SK-N-SH (cell line): ENCODE data around the gene CCNF. TPM values are rescaled to one million over a fixed set of nuclear protein-coding genes. Genes with fewer than 3 reads are reported as not detected.

Source experiments
- CTCF ChIA-PET: fragments of 300-600, 350-600 bp; formaldehyde crosslinking; extraction: SDS; loops from one replicate; lab custom pipeline; 2021; lab: Yijun Ruan, JAX
- POLR2A ChIA-PET: fragments of 350-600 bp; sonication (Branson Sonifier 250); formaldehyde crosslinking; extraction: SDS; loops from one replicate; lab custom pipeline; 2020; ENCODE audit warnings: antibody characterized with exemption, inconsistent platforms; lab: Yijun Ruan, JAX
- DNase-seq: peaks from one replicate; pipeline ENCODE4 v3.0.0; 2012
- H2AFZ ChIP-seq: fragments of 200-600 bp; sonication (generic); 2 replicates; pipeline ENCODE4 v1.8.1; 2016; ENCODE audit warnings: antibody characterized with exemption, mild to moderate bottlenecking, low read depth
- H3F3A ChIP-seq: fragments of 200-600 bp; sonication (generic); replicated peaks from 2 replicates; pipeline ENCODE3; 2016; ENCODE audit warnings: antibody characterized with exemption, mild to moderate bottlenecking; ENCODE audit not compliant: insufficient read depth
- H3K27ac ChIP-seq, 2 experiments: fragments of 200-500 bp in 1 of 2; fragments of 200-600 bp in 1 of 2; sonication (Bioruptor generic) in 1 of 2; sonication (generic), shearing (Covaris generic) in 1 of 2; 2 replicates each; pipeline versions ENCODE4 v1.5.1 to v1.6.1; 2014 to 2016; ENCODE audit warnings: low read depth in 2 of 2, inconsistent platforms in 1 of 2, low read length in 1 of 2, mild to moderate bottlenecking in 1 of 2, mixed read lengths in 1 of 2
- H3K27me3 ChIP-seq: fragments of 200-600 bp; sonication (generic), shearing (Covaris generic); 2 replicates; pipeline ENCODE4 v1.6.1; 2016; ENCODE audit warnings: mixed run types; ENCODE audit not compliant: insufficient read depth
- H3K36me3 ChIP-seq, 2 experiments: fragments of 200-500 bp in 1 of 2; fragments of 200-600 bp in 1 of 2; sonication (Bioruptor generic) in 1 of 2; sonication (generic) in 1 of 2; replicated peaks in 1 of 2; 2 replicates each; pipeline versions ENCODE3 to v1.5.1; 2014 to 2016; ENCODE audit warnings: low read length in 1 of 2, mild to moderate bottlenecking in 1 of 2; ENCODE audit not compliant: insufficient read depth in 2 of 2, control insufficient read depth in 1 of 2
- H3K4me1 ChIP-seq, 2 experiments: fragments of 200-500 bp in 1 of 2; fragments of 200-600 bp in 1 of 2; sonication (Bioruptor generic) in 1 of 2; sonication (generic), shearing (Covaris generic) in 1 of 2; 2 replicates each; pipeline versions ENCODE4 v1.5.1 to v1.6.1; 2014 to 2016; ENCODE audit warnings: low read depth in 1 of 2, low read length in 1 of 2, mixed run types in 1 of 2; ENCODE audit not compliant: insufficient read depth in 2 of 2, control insufficient read depth in 1 of 2
- H3K4me2 ChIP-seq: fragments of 200-600 bp; sonication (generic), shearing (Covaris generic); 2 replicates; pipeline ENCODE4 v1.6.1; 2017; ENCODE audit warnings: mixed run types
- H3K4me3 ChIP-seq, 2 experiments: fragments of 200-500 bp in 1 of 2; fragments of 200-600 bp in 1 of 2; sonication (Bioruptor generic) in 1 of 2; sonication (generic), shearing (Covaris generic) in 1 of 2; 2 replicates each; pipeline versions ENCODE4 v1.5.1 to v1.8.1; 2014 to 2016; ENCODE audit warnings: low read depth in 2 of 2, inconsistent platforms in 1 of 2, low read length in 1 of 2, mild to moderate bottlenecking in 1 of 2, mixed read lengths in 1 of 2, moderate library complexity in 1 of 2
- H3K79me2 ChIP-seq: fragments of 200-600 bp; sonication (generic); 2 replicates; pipeline ENCODE4 v1.8.1; 2017; ENCODE audit warnings: mild to moderate bottlenecking; ENCODE audit not compliant: insufficient read depth
- H3K9ac ChIP-seq: fragments of 200-600 bp; sonication (generic); 2 replicates; pipeline ENCODE4 v1.6.1; 2017; ENCODE audit warnings: mixed run types
- H3K9me2 ChIP-seq: fragments of 200-600 bp; sonication (generic); 2 replicates; pipeline ENCODE4 v1.6.1; 2017; ENCODE audit warnings: mixed run types
- H3K9me3 ChIP-seq: fragments of 200-600 bp; sonication (generic); 2 replicates; pipeline ENCODE4 v1.6.1; 2017; ENCODE audit warnings: mixed run types, mild to moderate bottlenecking, moderate library complexity
- H4K20me1 ChIP-seq: fragments of 200-600 bp; sonication (generic); 2 replicates; pipeline ENCODE4 v1.6.1; 2017; ENCODE audit warnings: mild to moderate bottlenecking, mixed run types; ENCODE audit not compliant: insufficient read depth
- EP300 ChIP-seq, 2 experiments: IDR thresholded peaks; 2 replicates each; pipeline versions ENCODE4 v1.4.0 to v1.6.1; 2012; ENCODE audit warnings: borderline replicate concordance in 1 of 2, low read depth in 1 of 2, low read length in 1 of 2
- GABPA ChIP-seq: IDR thresholded peaks from 2 replicates; pipeline ENCODE4 v1.4.0; 2012; ENCODE audit warnings: low read depth, mild to moderate bottlenecking
- GATA2 ChIP-seq: sonication (generic); formaldehyde crosslinking; IDR thresholded peaks from 2 replicates; pipeline ENCODE4 v1.5.0; 2020; ENCODE audit warnings: mild to moderate bottlenecking, missing genetic modification reagents
- POLR2AphosphoS5 ChIP-seq: IDR thresholded peaks from 2 replicates; pipeline ENCODE4 v1.6.1; 2012; ENCODE audit warnings: low read depth, low read length
- RFX5 ChIP-seq: IDR thresholded peaks from 2 replicates; pipeline ENCODE4 v1.6.1; 2012; ENCODE audit warnings: mild to moderate bottlenecking, improper control_type of control experiment, low read length
- TEAD4 ChIP-seq: IDR thresholded peaks from 2 replicates; pipeline ENCODE4 v1.4.0; 2012; ENCODE audit warnings: mild to moderate bottlenecking, borderline replicate concordance; ENCODE audit not compliant: insufficient read depth
- USF1 ChIP-seq: IDR thresholded peaks from 2 replicates; pipeline ENCODE4 v1.4.0; 2012; ENCODE audit warnings: low read depth, borderline replicate concordance
- WGBS: methylation state at CpG from one replicate; pipeline ENCODE4 v1.1.6; 2017; ENCODE audit warnings: low lambda C conversion rate; 5-methylcytosine and 5-hydroxymethylcytosine counted together
- polyA plus RNA-seq, 3 experiments: library from polyadenylated mRNA; depleted of rRNA; stranded (reverse); fragments of >200 nt; gene quantifications; 2 replicates each; pipeline ENCODE4 v1.2.3, GENCODE V29; 2012
- TF ChIP-seq, protein P1 (sequence below): IDR thresholded peaks from 2 replicates; pipeline ENCODE4 v1.4.0; 2012; ENCODE audit warnings: low read depth
- TF ChIP-seq, protein P2 (sequence below): fragments of 200-600 bp; sonication (generic); IDR thresholded peaks from 2 replicates; pipeline ENCODE4 v1.6.1; 2017; ENCODE audit warnings: antibody characterized with exemption, mild to moderate bottlenecking, moderate library complexity
- TF ChIP-seq, protein P3 (sequence below): IDR thresholded peaks from 2 replicates; pipeline ENCODE4; 2012

CCNF gene
- polyA plus RNA-seq, 1 of the 3 experiments (the other 2 are of a cell fraction): 4.6 TPM

DNA sequence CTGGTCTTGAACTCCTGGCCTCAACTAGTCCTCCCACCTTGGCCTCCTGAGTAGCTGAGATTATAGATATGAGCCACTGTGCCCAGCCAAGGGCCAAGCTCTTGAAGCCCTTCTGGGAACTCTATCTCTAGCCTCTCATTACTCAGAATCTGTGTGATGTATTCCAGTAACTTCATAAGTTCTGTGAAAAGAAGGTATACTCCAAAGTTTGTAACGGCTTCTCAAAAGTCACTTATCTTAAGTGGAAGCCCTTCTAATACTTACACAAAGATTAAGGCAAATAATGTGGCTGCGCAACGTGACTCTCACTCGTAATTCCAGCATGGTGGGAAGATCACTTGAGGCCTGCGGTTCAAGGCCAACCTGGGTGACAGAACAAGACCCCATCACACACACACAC, 65.4 kb downstream of the CCNF start (continued):
- TF ChIP-seq GATA2: no peak

GRCh38 chr16:2495041-2495440, 65.8 kb downstream of the CCNF start:
- ChIA-PET POLR2A (no interaction called here), CTCF (interaction anchor here (1.4 kb wide), 1 partner anchor 22 kb away, joined by 3 read pairs; no protein-coding TSS in a partner anchor)
- WGBS: 98% methylated on average over 5 of the region's 5 CpGs

More at GRCh38 chr16:2495041-2495440, 65.8 kb downstream of the CCNF start:
- no peak for DNase-seq
- no peaks in the 10 kb centered on the region for H3K9me3 ChIP-seq
- no peak overlapping the region for H3K27ac ChIP-seq
- no peak overlapping the region for H2AFZ ChIP-seq
- H3K4me3 ChIP-seq: no peak overlapping the region
- no peak overlapping the region for H3K9ac ChIP-seq
- H3K9me2 ChIP-seq: no peaks in the 10 kb centered on the region
- no peaks in the 10 kb centered on the region for H3K27me3 ChIP-seq
- H4K20me1 ChIP-seq: no peaks in the 10 kb centered on the region
- TF ChIP-seq TEAD4 (no peak), USF1 (no peak), GABPA (no peak), GATA2 (no peak), POLR2AphosphoS5 (no peak), EP300 (IDR thresholded peaks at IDR 0.05; ENCODE audit: borderline replicate concordance in 1 of 2, low read depth in 1 of 2, low read length in 1 of 2) (no peak), RFX5 (no peak)
- TF ChIP-seq, protein P1, sequence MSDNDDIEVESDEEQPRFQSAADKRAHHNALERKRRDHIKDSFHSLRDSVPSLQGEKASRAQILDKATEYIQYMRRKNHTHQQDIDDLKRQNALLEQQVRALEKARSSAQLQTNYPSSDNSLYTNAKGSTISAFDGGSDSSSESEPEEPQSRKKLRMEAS: no peak
- TF ChIP-seq, protein P2, sequence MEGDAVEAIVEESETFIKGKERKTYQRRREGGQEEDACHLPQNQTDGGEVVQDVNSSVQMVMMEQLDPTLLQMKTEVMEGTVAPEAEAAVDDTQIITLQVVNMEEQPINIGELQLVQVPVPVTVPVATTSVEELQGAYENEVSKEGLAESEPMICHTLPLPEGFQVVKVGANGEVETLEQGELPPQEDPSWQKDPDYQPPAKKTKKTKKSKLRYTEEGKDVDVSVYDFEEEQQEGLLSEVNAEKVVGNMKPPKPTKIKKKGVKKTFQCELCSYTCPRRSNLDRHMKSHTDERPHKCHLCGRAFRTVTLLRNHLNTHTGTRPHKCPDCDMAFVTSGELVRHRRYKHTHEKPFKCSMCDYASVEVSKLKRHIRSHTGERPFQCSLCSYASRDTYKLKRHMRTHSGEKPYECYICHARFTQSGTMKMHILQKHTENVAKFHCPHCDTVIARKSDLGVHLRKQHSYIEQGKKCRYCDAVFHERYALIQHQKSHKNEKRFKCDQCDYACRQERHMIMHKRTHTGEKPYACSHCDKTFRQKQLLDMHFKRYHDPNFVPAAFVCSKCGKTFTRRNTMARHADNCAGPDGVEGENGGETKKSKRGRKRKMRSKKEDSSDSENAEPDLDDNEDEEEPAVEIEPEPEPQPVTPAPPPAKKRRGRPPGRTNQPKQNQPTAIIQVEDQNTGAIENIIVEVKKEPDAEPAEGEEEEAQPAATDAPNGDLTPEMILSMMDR: no peak
- TF ChIP-seq, protein P3, sequence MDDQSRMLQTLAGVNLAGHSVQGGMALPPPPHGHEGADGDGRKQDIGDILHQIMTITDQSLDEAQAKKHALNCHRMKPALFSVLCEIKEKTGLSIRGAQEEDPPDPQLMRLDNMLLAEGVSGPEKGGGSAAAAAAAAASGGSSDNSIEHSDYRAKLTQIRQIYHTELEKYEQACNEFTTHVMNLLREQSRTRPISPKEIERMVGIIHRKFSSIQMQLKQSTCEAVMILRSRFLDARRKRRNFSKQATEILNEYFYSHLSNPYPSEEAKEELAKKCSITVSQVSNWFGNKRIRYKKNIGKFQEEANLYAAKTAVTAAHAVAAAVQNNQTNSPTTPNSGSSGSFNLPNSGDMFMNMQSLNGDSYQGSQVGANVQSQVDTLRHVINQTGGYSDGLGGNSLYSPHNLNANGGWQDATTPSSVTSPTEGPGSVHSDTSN: no peak
- no peak overlapping the region for H3K4me2 ChIP-seq
- peaks cover 0 to 16% of the 10 kb centered on the region in 2 experiments for H3K36me3 ChIP-seq
- peaks cover 0 to 17% of the 10 kb centered on the region in 2 experiments; a peak in 1 of 4 replicates for H3K4me1 ChIP-seq
- no peaks in the 10 kb centered on the region for H3K79me2 ChIP-seq
- H3F3A ChIP-seq: no peaks in the 10 kb centered on the region
